Left lobe of liver (tissue), 2 donors: ENCODE measurements around the gene TEAD1. TPM values are rescaled to one million over a fixed set of nuclear protein-coding genes. Genes with fewer than 3 reads are reported as not detected.

Experiments used
- ATAC-seq: fragments of 200-7000 bp; cut with Tn5 transposase; one replicate; pipeline ENCODE4 v1.9.1; 2020; ENCODE audit warnings: mild to moderate bottlenecking, moderate library complexity
- DNase-seq: peaks from one replicate; pipeline ENCODE4 v3.0.0-alpha.2; 2020; ENCODE audit warnings: low spot score
- total RNA-seq: library from RNA; stranded (reverse); gene quantifications from one replicate; pipeline ENCODE4 v1.2.1, GENCODE V29; 2021
- donor health status: DM: no; HTN: no; CAD: no; lungs with moderate emphysema.
- donor health status: DM: no; HTN: yes; CAD: no.

Gene TEAD1
- 29.6 TPM for total RNA-seq

GRCh38 chr11:12673924-12674570, at the start of gene TEAD1:
Gene TEAD1, plus strand, starts transcription at chr11:12674421.
- DNase-seq, result peak; percentile 99
- peak; percentile 91 for ATAC-seq

DNA sequence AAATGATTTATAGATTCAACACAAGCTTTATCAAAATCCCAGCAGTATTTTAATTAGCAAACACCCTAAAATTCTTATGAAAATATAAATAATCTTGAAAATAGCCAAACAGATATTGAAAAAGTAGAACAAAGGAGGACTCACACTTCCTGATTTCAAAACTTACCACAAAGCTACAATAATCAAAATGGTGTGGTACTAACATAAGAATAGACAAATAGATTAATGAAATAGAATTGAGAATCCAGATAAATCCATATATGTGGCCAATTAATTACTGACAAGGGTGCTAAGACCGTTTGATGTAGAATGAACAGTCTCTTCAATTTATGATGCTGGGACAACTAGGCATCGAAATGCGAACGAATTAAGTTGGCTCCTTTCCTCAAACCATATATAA, 49.6 kb upstream of the TEAD1 start:
- ATAC-seq, result no peak

DNA sequence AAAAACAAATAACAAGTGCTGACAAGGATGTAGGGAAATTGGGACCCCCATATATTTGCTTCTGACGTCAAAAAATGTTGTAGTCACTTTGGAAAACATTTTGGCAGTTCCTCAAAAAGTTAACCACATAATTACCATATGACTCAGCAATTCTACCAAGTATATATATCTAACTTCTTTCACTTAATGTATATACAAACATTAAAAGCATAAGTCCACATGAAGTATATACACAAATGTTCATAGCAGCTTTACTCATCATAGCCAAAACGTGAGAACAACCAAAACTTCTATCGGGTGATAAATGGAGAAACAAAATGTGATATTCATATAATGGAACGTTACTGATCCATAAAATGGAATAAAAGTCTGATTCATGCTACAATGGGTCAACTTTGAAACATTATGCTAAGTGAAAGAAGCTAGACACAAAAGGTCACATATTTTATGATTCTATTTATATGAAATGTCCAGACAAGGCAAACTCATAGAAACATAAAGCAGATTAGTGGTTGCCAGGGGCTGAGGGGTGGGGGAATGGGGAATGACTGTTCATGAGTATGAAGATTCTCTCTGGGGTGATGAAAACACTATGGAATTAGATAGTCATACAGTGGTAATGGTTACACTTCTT, 48.7 kb upstream of the TEAD1 start:
- DNase-seq (no peak), ATAC-seq (no peak)

More for the DNA sequence above, 49.6 kb upstream of the TEAD1 start:
- no peak for DNase-seq

GRCh38 chr11:12626616-12627015, 47.6 kb upstream of the TEAD1 start:
- no peak for ATAC-seq
- no peak for DNase-seq

GRCh38 chr11:12628314-12628713, 45.9 kb upstream of the TEAD1 start:
- ATAC-seq, result peak; percentile 37
- DNase-seq, result no peak

GRCh38 chr11:12629601-12630313, 44.5 kb upstream of the TEAD1 start:
- no peak for DNase-seq
- no peak for ATAC-seq

- no peak for ATAC-seq
- no peak for DNase-seq
Observed at GRCh38 chr11:12631651-12632050, 42.6 kb upstream of the TEAD1 start.

DNA sequence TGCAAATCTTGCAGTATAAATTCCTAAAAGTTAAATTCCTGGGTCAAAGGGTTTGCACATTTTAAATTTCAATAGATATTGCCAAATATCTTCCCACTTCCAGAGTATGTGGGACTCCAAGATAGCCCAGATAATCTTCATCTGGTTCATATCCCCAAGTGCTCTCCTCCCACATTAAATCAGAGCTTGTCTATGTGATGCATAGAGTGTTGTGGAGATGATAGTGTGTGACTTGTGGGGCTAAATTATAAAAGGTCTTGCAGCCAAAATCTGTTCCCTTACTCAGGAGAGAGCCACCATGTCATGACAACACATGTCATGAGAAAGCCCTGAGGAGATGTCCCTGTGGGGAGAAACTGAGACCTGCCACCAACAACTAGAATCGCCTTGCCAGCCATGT, 39.9 kb upstream of the TEAD1 start:
- DNase-seq (no peak), ATAC-seq (no peak)

DNA sequence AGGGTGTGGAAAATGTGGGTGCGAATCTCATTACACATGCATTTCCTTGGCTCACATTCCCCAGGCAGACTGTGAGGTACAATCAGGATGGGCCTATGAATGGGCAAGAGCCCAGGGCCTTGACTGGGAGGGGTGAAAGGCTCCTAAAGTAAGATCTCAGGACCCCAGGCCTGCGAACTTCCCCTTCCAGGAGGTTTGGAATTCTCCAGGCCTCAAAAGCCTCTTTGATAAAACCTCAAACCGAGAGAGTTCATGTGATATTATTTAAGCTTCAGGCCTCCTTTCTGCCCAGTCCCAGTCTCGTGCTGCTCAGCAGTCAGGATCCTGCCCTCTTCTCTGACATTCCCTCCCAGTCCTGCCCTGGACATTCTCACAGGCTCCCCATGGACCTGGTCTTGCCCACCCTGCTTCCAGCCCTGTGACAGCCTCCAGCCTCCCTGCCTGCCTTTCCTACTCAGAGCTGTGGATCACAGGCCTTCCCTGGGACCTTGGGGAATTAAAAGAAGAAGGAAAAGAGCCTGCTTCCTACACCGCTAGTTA, 37.3 kb upstream of the TEAD1 start:
- DNase-seq (no peak), ATAC-seq (no peak)

DNA sequence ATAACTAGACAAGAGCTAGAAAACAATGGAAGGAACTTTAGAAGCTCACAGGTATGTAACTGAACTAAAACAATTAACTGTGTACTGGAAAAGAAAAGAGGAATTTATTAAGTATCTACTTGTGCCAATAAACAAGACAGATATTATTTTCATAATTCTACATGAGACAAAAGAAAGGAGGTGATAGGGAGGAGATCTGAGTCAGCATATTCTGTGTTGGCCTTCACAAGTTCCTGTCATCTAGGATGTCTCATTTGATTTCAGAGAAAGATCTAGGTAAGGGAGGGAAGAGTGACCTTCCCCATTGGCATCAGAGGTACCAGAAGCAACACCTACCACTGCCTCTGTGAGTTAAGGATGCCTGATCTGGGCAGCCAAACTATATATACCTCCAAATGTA, 34.8 kb upstream of the TEAD1 start:
- no peak for DNase-seq
- ATAC-seq, result no peak

DNA sequence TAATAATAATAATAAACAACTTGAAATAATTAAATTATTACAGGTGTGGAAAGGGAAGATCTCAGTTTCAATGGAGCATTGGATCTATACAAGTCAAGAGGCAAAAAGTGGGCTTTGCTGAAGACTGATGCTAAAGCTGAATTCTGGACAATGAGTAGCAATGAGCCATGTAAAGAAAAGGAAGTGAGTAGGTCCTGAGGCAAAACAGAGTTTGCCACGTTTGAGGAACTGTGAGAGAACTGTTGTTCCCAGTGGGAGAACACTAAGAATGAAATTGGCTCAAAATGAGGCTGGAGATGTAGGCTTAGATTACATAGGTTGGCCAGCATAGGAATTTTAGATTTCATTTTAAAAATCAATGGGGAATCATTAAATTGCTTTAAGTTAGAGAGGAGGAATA, 33.9 kb upstream of the TEAD1 start:
- no peak for DNase-seq
- no peak for ATAC-seq

- no peak for ATAC-seq
- no peak for DNase-seq
Observed at GRCh38 chr11:12640926-12641849, 33.0 kb upstream of the TEAD1 start.

DNA sequence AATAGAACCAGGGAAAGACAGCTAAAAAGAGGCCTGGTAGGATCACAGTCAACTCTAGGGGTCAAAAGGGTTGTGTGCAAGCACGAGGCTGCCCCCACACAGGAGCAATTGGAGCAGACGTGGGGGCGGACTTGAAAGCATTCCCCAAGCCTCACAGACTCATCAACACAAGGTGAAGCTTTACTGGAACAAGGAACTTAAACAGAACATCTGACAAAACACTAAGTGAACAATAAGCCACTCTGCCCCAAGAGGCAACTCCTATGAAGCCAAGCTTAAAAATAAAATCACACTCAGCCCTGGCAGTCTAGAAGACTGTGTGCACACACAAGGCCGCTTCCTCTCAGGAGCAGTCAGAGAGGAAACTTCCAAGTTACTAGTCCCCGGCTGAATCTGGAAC, 32.2 kb upstream of the TEAD1 start:
- no peak for ATAC-seq
- no peak for DNase-seq

DNA sequence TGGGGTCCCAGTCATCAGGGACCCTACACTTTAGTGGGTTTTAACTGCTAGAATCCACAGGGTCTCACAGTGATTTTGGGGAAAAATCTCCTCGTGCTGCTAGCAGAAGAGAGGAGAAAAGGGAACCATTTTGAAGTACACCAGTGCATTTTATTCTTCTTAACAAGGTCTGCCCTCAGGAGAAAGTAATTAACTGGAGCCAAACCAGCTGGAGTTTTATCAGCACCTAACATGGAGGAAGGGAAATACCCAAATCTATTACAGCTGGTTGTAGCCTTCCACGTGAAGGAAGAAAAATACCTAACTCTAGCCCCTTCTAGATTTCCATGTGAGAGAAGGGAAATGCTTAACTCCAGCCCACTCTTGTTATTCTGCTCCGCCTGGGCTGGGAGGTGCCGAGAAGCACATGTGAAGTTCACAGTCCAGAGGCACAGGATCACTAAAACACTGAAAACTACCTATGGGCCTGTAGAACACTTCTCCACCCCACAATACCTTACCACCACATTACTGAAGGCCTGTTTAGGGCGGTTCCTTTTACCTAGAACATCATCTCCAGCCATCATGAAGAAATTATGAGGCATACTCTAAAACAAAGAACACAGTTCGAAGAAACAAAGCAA, 31.3 kb upstream of the TEAD1 start:
- DNase-seq (no peak), ATAC-seq (no peak)

DNA sequence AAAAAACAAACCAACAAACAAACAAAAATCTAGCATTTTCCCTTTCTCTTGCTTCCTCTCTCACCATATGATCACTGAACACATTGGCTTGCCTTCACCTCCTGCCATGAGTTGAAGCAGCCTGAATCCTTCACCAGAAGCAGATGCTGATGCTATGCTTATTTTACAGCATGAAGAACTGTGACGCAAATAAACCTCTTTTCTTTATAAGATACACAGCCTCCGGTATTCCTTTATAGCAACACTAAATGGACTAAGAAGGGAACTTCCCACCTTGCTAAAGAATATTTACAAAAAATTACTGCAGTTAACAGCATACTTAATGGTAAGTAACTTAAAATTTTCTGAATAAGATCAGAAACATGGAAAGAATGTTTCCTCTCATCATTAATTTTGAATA, 27.7 kb upstream of the TEAD1 start:
- DNase-seq (no peak), ATAC-seq (no peak)

- ATAC-seq (no peak), DNase-seq (no peak)
Observed at GRCh38 chr11:12653729-12654128, 20.5 kb upstream of the TEAD1 start.

DNA sequence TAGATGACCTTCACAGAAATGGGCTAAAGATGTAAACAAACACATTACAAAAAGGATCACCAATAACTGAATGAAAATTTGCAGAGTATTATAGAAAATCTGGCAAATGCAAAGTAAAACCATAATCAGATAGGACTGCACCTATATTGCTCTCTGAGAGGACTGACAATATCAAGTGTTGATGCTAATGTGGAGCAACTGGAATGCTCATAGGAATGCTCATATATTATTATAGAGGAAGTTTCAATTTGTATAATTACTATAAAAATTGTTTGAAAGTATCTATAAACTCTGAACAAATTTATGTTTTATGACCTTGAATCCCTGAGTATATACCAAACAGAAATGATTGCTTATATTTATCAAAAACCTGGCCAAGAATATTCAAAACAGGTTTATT, 18.4 kb upstream of the TEAD1 start:
- DNase-seq (no peak), ATAC-seq (no peak)

- ATAC-seq, result no peak
- DNase-seq, result no peak
Observed at GRCh38 chr11:12657336-12657735, 16.9 kb upstream of the TEAD1 start.

DNA sequence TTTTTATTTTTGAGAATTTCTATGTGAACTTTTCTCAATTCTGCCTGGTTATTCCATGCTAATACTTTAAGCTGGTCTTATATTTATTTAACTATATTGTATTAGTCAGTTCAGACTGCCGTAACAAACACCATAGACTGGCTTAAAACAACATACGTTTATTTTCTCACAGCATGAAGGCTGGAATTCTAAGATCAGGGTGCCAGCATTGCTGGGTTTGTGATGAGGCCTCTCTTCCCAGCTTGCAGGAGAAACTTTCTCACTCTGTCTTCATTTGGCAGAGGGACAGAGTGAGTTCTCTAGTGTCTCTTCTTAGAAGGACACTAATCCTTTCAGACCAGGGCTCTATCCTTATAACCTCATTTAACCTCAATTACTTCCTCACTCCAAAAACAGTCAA, 16.2 kb upstream of the TEAD1 start:
- DNase-seq (no peak), ATAC-seq (no peak)

DNA sequence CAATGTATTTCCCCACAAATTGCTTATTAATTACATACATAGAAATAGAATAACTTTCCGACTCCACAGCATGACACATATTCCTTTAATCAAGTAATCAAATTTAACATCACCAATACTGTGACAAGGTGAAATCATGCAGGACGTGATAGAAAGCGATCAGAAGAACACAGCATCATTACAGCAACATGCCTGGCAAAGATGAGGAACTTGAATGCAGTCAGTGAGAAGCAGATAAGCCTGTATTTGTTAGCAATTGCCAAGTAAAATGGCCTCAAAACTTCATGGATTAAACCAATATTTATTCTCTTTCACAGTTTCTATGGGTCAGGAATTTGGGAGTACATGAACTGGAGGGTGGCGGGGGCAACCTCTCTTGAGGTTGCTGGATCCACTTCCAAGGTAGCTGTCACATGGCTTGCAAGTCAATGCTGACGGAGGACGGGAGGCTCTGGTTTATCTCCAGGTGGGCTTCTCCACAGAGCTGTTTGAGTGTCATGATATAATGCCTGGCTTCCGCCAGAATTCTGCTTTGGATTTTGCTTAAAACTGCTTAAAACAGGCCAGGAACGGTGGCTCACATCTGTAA, 12.0 kb upstream of the TEAD1 start:
- no peak for ATAC-seq
- DNase-seq, result no peak
